ENCODE data around the gene SBF1.
A peak's percentile ranks its signal among the peaks of the same experiment; 100 is the strongest.

The SBF1 gene

DNA sequence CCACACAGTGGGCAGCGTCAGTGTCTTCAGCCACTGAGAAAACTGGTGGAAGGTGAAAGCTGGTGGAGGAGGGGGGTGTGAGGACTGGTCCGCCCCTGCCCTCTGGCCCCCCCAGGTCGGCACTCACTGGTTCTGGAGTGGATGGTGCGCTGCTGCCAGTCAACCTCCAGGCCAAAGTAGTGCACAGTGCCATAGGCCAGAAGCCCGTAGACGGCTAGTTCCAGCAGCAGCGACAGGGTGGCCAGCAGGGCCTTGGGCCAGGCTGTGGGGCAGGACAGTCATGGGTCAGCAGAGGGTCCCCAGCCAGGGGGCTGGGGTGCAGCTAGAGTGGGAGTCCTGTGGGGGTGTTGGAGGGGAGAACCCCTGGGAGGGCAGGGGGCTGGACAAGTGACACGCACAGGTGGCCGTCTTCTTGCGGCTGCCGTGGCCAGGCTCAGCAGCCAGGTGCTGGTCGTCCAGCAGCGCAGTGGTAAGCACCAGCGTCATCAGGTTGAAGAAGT, 30.5 kb upstream of the SBF1 start:
- Histone ChIP-seq H3K27ac (ENCODE audit: low read length) (no peak overlapping the region), H4K20me1 (ENCODE audit: insufficient read depth, low read length) (0 out of 2 replicates have a peak, but pooled peaks cover 4% of the 10 kb centered on the region), H3K4me2 (ENCODE audit: low read length) (no peak overlapping the region), H3K4me3 (ENCODE audit: low read length) (no peak overlapping the region), H3K27me3 (ENCODE audit: low read depth, low read length) (no peaks in the 10 kb centered on the region), H2AFZ (ENCODE audit: low read depth, low read length) (no peak overlapping the region), H3K79me2 (ENCODE audit: low read length) (peaks cover 30% of the 10 kb centered on the region), H3K4me1 (ENCODE audit: low read length) (peaks cover 15% of the 10 kb centered on the region), H3K9me3 (ENCODE audit: insufficient read depth, low read length) (no peaks in the 10 kb centered on the region), H3K9ac (ENCODE audit: low read length) (no peak overlapping the region), H3K36me3 (replicated peaks; ENCODE audit: low read depth, low read length) (no peaks in the 10 kb centered on the region)
- TF ChIP-seq EZH2phosphoT487 (IDR thresholded peaks at IDR 0.05; ENCODE audit: low read depth) (no peak), CTCF (IDR thresholded peaks at IDR 0.05; ENCODE audit: low read depth, low read length) (no peak)

- Histone ChIP-seq H4K20me1 (ENCODE audit: insufficient read depth, low read length) (0 out of 2 replicates have a peak, but pooled peaks cover 4% of the 10 kb centered on the region), H3K79me2 (ENCODE audit: low read length) (peaks cover 26% of the 10 kb centered on the region), H2AFZ (ENCODE audit: low read depth, low read length) (no peak overlapping the region), H3K9ac (ENCODE audit: low read length) (no peak overlapping the region), H3K27ac (ENCODE audit: low read length) (no peak overlapping the region), H3K27me3 (ENCODE audit: low read depth, low read length) (no peaks in the 10 kb centered on the region), H3K4me1 (ENCODE audit: low read length) (peaks cover 14% of the 10 kb centered on the region), H3K4me3 (ENCODE audit: low read length) (no peak overlapping the region), H3K9me3 (ENCODE audit: insufficient read depth, low read length) (no peaks in the 10 kb centered on the region), H3K4me2 (ENCODE audit: low read length) (no peak overlapping the region), H3K36me3 (replicated peaks; ENCODE audit: low read depth, low read length) (no peaks in the 10 kb centered on the region)
- TF ChIP-seq CTCF (IDR thresholded peaks at IDR 0.05; ENCODE audit: low read depth, low read length) = no peak
- TF ChIP-seq EZH2phosphoT487 (IDR thresholded peaks at IDR 0.05; ENCODE audit: low read depth) = no peak
These were observed 29.8 kb upstream of the SBF1 start for GRCh38 chr22:50504369-50505211.

DNA sequence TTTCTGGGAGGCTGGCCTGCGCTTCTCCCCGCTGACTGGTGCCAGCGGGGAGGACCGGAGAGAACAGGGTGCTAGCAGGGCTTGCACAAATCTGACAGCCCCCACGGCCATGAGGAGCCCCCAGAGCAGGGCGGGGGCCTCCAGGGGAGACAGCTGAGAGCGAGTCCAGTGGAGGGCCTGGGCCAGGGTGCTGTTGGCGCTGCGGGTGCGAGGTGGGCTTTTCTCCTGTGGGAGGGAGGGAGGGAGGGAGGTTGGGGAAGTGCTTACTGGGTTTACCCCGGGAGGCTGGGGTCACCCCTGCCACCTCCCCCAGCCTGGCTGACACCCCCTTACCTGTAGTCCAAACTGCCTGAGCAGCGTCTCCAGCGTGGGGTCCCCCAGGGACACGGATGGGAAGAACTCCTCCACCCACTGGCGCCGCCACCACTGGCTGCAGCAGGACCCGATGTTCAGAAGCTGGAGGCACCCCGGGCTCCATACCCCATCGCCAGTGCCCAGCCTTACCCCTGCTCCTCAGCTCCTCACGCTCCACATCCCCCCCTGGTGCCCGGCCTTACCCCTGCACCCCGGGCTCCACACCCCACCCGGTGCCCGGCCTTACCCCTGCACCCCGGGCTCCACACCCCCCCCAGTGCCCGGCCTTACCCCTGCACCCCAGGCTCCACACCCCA, 28.8 kb upstream of the SBF1 start:
- no peaks in the 10 kb centered on the region for H3K27me3 ChIP-seq (ENCODE audit: low read depth, low read length)
- 0 out of 2 replicates have a peak, but pooled peaks cover under 1% of the 10 kb centered on the region for H4K20me1 ChIP-seq (ENCODE audit: insufficient read depth, low read length)
- H2AFZ ChIP-seq (ENCODE audit: low read depth, low read length) = no peak overlapping the region
- peaks cover 16% of the 10 kb centered on the region for H3K79me2 ChIP-seq (ENCODE audit: low read length)
- H3K4me2 ChIP-seq (ENCODE audit: low read length) = no peak overlapping the region
- H3K4me1 ChIP-seq (ENCODE audit: low read length) = peaks cover 5% of the 10 kb centered on the region; the same call in 1 of the 2 replicates
- H3K4me3 ChIP-seq (ENCODE audit: low read length) = no peak overlapping the region
- H3K36me3 ChIP-seq (replicated peaks; ENCODE audit: low read depth, low read length) = no peaks in the 10 kb centered on the region
- H3K9me3 ChIP-seq (ENCODE audit: insufficient read depth, low read length) = no peaks in the 10 kb centered on the region
- TF ChIP-seq EZH2phosphoT487 (IDR thresholded peaks at IDR 0.05; ENCODE audit: low read depth) = no peak
- TF ChIP-seq CTCF (IDR thresholded peaks at IDR 0.05; ENCODE audit: low read depth, low read length) = 0 out of 2 replicates have a peak, but pooled peaks have one; percentile 7
- no peak overlapping the region for H3K9ac ChIP-seq (ENCODE audit: low read length)
- H3K27ac ChIP-seq (ENCODE audit: low read length) = no peak overlapping the region
